ENCODE data around the gene VASH2.
"Not testable (repeated sequence)": the region's sequence is repeated elsewhere in the genome, so short reads cannot be mapped to it uniquely, and the experiment has no call there.

The VASH2 gene

DNA sequence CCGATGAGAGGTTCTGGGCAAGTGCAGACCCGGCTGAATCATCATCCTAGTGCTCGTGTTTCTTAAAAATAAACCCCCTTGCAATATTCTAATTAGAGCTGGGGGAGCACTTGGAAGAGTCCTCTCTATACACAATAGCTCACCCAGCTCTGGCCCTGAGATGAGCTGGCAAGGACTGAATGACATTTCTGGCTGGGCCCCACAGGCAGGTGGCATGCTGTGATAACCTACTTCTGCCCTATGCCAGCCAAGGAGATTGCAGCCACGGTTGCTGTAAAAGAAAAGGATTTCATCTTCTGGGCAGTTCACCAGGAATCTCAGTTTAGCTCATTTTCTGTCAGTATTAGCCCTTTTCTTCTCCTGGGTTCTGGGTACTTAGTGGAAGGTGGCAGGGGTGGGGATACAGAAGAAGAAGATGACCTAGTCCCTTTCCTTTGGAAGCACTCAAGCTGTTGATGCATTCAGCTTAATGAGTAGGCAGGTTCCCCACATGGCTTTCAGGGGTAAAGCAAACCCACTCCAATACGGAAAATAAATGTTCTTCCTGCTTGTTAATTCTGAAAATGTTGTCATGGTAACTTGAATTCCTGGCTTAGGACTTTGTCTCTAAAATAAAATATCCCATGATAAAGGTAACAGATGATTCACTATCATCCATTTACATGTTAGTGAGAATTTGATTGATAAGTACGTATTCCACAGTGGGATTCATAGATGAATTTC, 32.2 kb downstream of the VASH2 start:
- peak in 1 of 2 experiments; percentile 32 for DNase-seq

DNA sequence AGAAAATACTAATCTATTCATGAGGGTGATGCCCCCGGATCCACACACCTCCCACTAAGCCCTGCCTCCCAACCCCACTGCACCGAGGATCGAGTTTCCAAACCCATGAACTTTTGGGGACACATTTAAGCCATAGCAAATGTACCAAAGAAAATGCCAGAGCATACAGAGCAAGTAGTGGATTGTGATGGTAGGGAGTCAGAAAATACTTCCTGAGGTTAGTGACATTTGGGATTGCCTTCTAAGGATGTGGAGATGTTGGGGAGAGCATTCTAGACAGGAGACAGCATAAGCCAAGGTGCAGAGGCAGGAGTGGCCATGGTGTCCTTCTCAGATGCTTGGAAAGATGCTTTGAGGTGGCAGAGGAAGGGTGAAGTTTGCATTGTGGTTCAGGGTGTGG, 33.1 kb downstream of the VASH2 start:
- DNase-seq: no peak

GRCh38 chr1:212984522-212985291, 34.4 kb downstream of the VASH2 start:
- DNase-seq: no peak

GRCh38 chr1:212986551-212986950, 36.2 kb downstream of the VASH2 start:
- DNase-seq: no peak

DNA sequence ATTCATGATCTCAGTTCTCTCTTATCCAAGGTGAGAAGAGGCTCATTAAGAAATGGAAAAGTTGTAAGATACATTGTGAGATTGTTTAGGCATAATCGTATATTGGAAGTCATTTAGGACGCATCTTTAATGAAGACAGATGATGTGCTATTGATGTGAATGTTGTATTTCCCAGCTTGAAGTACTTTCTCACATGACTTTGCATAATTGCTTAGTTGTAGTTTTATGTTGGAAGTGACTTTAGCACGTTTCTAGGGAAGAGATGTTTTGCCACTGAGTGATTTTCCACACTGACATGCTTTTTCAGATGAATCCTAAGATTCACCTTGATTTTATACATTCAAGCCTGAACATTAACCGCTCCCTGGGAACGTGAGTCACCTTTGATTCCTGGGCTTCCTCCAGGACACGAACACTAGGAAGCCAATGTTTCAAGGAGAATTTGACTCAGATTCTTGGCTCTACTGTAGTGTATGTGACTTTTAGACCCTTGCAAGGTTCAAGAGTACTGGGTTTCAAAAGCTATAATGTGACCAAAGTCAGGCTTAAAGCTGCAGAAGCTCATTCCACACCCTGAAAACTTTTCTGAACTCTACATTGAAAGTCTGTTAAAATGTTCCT, 37.5 kb downstream of the VASH2 start:
- no peak for DNase-seq

GRCh38 chr1:212990276-212990675, 39.9 kb downstream of the VASH2 start:
- DNase-seq: no peak

- not testable (repeated sequence) for DNase-seq
These were observed 43.6 kb downstream of the VASH2 start for GRCh38 chr1:212993960-212994359.

GRCh38 chr1:212994926-212995325, 44.6 kb downstream of the VASH2 start:
- DNase-seq: no peak

DNA sequence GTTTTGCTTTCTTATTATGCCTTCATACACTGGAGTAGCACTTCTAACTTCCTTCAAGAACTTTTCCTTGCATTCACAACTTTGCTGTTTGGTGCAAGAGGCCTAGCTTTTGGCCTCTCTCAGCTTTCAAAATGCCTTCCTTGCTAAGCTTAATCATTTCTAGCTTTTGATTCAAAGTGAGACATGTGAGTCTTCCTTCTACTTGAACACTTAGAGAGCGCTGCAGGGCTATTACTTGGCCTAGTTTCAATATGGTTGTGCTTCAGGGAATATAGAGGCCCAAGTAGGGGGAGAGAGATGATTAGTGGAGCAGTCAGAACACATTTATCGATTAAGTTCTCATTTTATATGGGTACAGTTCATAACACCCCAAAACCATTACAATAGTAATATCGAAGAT, 52.9 kb downstream of the VASH2 start:
- DNase-seq: no peak

GRCh38 chr1:213008564-213008963, 58.2 kb downstream of the VASH2 start:
- DNase-seq: no peak

GRCh38 chr1:213014642-213015041, 64.3 kb downstream of the VASH2 start:
- peak in 1 of 2 experiments; percentile 17 for DNase-seq

DNA sequence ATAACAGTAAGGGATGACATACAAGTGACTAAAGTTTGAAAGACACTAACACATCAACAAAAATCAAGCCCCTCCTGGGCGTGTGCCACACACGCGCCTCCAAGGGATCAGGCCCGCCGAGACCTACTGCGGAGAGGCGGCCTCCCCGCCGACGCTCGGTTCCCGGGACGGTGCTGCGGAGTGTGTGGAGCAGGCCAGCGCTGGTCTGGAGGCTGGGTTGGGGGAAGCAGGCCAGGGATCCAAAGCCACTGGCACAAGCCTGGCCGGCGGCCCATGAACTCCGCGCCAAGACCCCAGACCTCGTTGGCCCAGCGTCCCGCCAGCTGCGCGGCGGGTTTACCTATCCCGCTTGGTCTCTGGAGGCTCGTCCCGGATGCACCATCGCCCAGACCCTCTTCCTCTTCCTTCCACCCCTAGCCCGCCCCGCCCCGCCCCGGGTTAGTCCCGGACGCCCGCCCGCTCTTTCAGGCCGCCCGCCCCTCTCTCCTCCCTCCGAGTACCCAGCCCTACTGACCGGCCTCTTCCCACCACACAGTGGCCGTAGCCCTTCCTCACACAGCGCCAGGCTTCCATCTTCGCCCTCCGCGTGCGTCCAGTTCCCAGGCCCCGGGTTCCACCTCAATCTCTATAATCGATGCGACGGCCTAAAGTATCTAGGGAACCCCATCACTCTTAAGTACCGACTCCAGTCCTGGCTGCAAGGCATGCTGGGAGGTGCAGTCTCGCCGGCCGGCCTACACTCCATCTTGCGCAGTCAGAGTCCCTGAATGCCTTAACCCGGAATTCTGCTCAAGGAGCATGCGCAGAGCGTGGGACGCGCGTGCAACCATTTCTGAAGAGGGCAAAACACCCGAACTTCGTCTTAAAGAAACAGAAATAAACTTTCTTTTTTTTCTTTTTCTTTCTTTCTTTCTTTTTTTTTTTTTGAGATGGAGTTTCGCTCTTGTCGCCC, 65.0 kb downstream of the VASH2 start, which contains the start of gene ANGEL2:
TSS of gene ANGEL2 (minus strand) at position 769 of the 952 bp plus-strand sequence. CDS start at position 573, 196 bp downstream.
- DNase-seq: peak; percentile 95 to 96

DNA sequence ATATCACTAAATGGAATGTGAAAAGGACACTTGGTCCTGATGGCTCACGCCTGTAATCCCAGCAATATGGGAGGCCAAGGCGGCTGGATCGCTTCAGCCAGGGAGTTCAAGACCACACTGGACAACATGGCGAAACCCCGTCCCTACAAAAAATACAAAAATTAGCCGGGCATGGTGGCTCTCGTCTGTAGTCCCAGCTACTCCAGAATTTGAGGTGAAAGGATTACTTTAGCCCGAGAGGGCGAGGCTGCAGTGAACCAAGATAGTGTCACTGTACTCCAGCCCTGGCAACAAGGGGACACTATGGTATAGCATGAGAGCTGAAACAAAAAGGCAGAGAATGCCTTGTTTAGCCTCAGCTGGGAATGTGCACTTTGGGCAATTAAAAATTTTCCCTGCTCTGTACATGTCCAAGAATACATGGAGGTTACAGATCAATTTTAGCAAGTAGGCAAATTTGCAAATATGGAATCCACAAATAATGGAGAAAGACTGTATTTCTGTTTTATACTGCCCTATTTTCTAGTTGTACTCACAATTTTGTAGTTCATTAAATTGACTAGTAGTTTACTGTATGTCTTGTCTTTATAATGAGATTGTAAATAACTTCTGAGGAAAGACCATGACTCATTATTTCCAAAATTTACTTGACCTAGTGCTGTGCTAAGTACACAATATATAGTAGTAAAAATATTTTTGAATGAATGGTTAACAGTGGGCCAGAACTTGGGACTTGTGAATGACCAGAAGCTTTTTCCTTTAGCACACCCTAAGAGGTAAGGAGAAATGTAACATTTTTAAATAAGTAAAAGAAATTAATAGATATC, 67.3 kb downstream of the VASH2 start:
- DNase-seq: no peak

DNA sequence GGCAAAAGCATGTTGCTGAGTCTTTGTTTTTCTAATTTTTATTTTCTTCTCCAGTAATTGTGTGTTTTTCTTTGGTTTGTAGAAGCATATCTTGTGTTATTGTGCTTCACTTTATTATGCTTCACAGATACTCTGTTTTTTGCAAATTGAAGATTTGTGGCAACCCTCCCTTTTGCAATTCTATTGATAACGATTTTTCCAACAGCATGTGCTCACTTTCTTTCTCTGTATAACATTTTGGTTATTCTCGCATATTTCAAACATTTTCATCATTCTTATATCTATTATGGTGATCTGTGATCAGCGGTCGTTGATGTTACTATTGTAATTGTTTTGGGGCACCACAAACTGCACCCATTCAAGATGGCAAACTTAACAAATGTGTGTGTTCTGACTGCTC, 69.1 kb downstream of the VASH2 start:
- no peak for DNase-seq

DNA sequence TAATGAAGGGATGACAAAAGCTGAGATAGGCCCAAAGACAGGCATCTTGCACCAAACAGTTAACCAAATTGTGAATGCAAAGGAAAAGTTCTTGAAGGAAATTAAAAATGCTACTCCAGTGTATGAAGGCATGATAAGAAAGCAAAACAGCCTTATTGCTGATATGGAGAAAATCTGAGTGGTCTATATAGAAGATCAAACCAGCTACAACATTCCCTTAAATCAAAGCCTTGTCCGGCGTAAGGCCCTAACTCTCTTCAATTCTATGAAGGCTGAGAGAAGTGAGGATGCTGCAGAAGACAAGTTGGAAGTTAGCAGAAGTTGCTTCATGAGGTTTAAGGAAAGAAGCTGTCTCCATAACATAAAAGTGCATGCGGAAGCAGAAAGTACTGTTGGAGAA, 69.7 kb downstream of the VASH2 start:
- DNase-seq: no peak

GRCh38 chr1:213027024-213027423, 76.7 kb downstream of the VASH2 start:
- not testable (repeated sequence) for DNase-seq

DNA sequence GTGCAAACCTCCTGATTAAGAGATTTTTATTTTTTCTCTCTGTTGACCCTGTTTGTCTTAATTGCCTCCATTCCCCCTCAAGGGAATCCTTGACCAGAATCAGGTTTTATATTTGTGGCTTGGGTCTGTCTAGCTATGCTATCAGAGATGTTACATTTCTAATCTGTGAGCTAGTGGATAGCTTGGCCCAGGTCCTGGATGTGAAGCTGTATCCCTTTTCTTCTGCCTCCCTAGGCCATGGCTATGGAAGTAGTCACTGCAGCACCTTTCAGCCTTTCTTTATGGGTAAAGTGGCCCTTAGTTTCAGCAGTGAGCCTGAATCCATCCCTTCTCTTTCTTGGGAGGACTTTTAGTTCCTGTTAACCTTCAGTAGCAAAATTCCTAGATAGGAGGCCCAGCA, 82.3 kb downstream of the VASH2 start:
- DNase-seq: no peak

DNA sequence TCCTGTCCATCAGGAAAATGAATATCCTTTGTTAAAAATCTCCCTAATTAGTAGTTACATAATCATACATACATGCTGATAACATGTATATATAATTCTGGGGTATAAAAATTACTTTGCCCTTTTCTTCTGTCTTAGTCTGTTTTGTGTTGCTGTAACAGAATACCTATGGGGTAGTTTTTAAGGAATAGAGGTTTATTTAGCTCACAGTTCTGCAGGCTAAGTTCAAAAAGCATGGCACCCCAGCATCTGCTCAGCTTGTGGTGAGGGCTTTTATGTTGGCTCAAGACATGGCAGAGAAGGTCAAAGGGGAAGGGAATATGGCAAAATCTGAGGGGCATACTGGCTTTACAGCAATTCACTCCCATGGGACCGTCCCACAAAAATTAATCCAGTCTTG, 84.4 kb downstream of the VASH2 start:
- no peak for DNase-seq

DNA sequence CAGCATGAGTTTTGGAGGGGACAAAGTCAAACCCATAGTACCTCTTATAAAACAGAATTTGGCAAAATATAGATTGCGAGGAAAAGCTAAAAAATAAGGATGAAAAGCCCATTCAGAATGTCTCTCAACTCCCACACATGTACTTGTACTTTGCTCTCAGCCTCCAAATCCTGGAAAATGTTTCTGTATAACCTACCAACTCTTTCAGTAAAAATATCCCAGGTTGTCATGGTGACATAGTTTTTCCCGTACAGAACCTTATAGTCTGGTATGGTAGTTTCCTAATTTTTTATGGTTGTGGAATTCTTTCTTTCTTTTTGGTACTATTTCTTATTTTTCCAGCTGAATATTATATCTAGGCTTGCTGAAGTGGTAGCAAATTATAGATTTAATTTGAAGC, 85.2 kb downstream of the VASH2 start:
- DNase-seq: no peak

Data from NCI-H524 (cell line).